ENCODE data around the gene COX4I1.

COX4I1 gene

GRCh38 chr16:85853547-85854545 lies 54.4 kb downstream of the COX4I1 start:
- H3K9ac ChIP-seq (ENCODE audit: low read depth, low read length), result no peak overlapping the region
- no peaks in the 10 kb centered on the region for H3K9me3 ChIP-seq (ENCODE audit: insufficient read depth, low read depth, low read length)
- WGBS, result 88% methylated on average over 16 of the region's 16 CpGs
- no peak overlapping the region for H3K27ac ChIP-seq (ENCODE audit: low read depth, low read length)
- no peaks in the 10 kb centered on the region for H3K4me1 ChIP-seq (ENCODE audit: insufficient read depth, low read length)
- H3K4me3 ChIP-seq (ENCODE audit: low read length), result no peak overlapping the region
- H3K36me3 ChIP-seq (ENCODE audit: insufficient read depth, low read length), result no peaks in the 10 kb centered on the region
- H3K27me3 ChIP-seq (ENCODE audit: insufficient read depth, low read length), result no peaks in the 10 kb centered on the region

DNA sequence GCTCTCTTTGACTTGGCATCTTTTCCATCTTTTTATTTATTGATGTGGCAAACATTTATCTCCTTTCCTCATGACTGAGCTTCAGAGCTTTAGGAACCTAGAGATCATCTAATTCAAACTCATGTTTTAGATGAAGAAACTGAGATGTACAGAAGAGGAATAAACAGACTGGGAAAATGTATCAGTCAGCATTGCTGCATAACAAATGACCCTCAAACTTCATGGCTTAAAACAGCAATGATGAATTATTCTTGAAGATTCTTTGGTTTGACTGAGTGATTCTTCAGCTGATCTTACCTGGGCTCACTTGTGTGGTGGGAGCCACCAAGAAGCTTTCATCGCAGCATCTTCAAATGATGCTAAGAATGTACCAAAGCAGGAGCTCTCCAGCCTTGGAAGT lies 55.4 kb downstream of the COX4I1 start:
- Histone ChIP-seq H3K27me3 (ENCODE audit: insufficient read depth, low read length) (no peaks in the 10 kb centered on the region), H3K4me1 (ENCODE audit: insufficient read depth, low read length) (no peaks in the 10 kb centered on the region), H3K9me3 (ENCODE audit: insufficient read depth, low read depth, low read length) (no peaks in the 10 kb centered on the region), H3K4me3 (ENCODE audit: low read length) (no peak overlapping the region), H3K36me3 (ENCODE audit: insufficient read depth, low read length) (no peaks in the 10 kb centered on the region), H3K27ac (ENCODE audit: low read depth, low read length) (no peak overlapping the region), H3K9ac (ENCODE audit: low read depth, low read length) (no peak overlapping the region)
- 96% methylated on average over 1 of the region's 1 CpG for WGBS

DNA sequence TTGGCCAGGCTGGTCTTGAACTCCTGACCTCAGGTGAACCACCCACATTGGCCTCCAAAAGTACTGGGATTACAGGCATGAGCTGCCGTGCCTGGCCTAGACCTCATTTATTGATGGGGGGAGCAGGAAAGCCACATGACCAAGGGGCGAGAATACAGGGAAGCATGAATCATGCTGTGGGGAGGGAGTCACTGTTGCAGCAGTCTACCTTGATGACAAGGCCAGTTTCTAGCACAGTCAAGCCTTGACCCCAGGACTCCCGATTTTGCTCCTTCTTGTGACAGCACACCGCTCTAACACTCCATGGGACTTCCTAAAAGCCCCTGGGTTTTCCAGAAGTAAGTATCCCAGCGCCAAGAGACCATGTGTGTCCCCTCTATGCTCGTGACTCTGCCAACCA lies 56.6 kb downstream of the COX4I1 start:
- no peak overlapping the region for H3K27ac ChIP-seq (ENCODE audit: low read depth, low read length)
- H3K4me1 ChIP-seq (ENCODE audit: insufficient read depth, low read length), result no peaks in the 10 kb centered on the region
- no peak overlapping the region for H3K9ac ChIP-seq (ENCODE audit: low read depth, low read length)
- H3K36me3 ChIP-seq (ENCODE audit: insufficient read depth, low read length), result no peaks in the 10 kb centered on the region
- H3K9me3 ChIP-seq (ENCODE audit: insufficient read depth, low read depth, low read length), result no peaks in the 10 kb centered on the region
- H3K4me3 ChIP-seq (ENCODE audit: low read length), result no peak overlapping the region
- 90% methylated on average over 6 of the region's 6 CpGs for WGBS
- H3K27me3 ChIP-seq (ENCODE audit: insufficient read depth, low read length), result no peaks in the 10 kb centered on the region

GRCh38 chr16:85856585-85856984 lies 57.1 kb downstream of the COX4I1 start:
- no peaks in the 10 kb centered on the region for H3K36me3 ChIP-seq (ENCODE audit: insufficient read depth, low read length)
- no peaks in the 10 kb centered on the region for H3K27me3 ChIP-seq (ENCODE audit: insufficient read depth, low read length)
- H3K27ac ChIP-seq (ENCODE audit: low read depth, low read length), result no peak overlapping the region
- 95% methylated on average over 5 of the region's 5 CpGs for WGBS
- no peaks in the 10 kb centered on the region for H3K9me3 ChIP-seq (ENCODE audit: insufficient read depth, low read depth, low read length)
- H3K4me1 ChIP-seq (ENCODE audit: insufficient read depth, low read length), result no peaks in the 10 kb centered on the region
- H3K9ac ChIP-seq (ENCODE audit: low read depth, low read length), result no peak overlapping the region
- H3K4me3 ChIP-seq (ENCODE audit: low read length), result no peak overlapping the region

Data from HUES64 (cell line).